Activated T-helper 17 cell treated with anti-CD3 and anti-CD28 coated beads, Interleukin-2, amount 50 U/mL, for 72 hours (primary cell): ENCODE measurements around the gene CEP112. TPM values are rescaled to one million over a fixed set of nuclear protein-coding genes. Genes with fewer than 3 reads are reported as not detected.
A peak's percentile ranks its signal among the peaks of the same experiment; 100 is the strongest.

Source experiments
- ATAC-seq: fragments of 150-1000 bp; cut with Tn5 transposase; replicated peaks from 2 replicates; pipeline ENCODE4 v1.10.0; 2021; ENCODE audit warnings: mild to moderate bottlenecking, moderate library complexity
- H3K27ac Mint-ChIP-seq: one replicate; pipeline ENCODE4 v1.8.0; 2022; ENCODE audit warnings: mixed read lengths
- H3K27me3 Mint-ChIP-seq: one replicate; pipeline ENCODE4 v1.8.0; 2022; ENCODE audit warnings: mixed read lengths
- H3K36me3 Mint-ChIP-seq: one replicate; pipeline ENCODE4 v1.8.0; 2022; ENCODE audit warnings: low read depth, mild to moderate bottlenecking, mixed read lengths
- H3K4me1 Mint-ChIP-seq: one replicate; pipeline ENCODE4 v1.8.0; 2022; ENCODE audit warnings: mixed read lengths
- H3K4me3 Mint-ChIP-seq: one replicate; pipeline ENCODE4 v1.8.0; 2022; ENCODE audit warnings: mild to moderate bottlenecking, mixed read lengths
- H3K9me3 Mint-ChIP-seq: one replicate; pipeline ENCODE4 v1.8.0; 2022; ENCODE audit warnings: mixed read lengths
- total RNA-seq, 2 donors: library from RNA; stranded (reverse); gene quantifications; one replicate each; pipeline ENCODE4 v1.2.3, GENCODE V29; 2022

Gene CEP112
- total RNA-seq, 2 donors from 2014 or later: 3.4 to 8.1 TPM

DNA sequence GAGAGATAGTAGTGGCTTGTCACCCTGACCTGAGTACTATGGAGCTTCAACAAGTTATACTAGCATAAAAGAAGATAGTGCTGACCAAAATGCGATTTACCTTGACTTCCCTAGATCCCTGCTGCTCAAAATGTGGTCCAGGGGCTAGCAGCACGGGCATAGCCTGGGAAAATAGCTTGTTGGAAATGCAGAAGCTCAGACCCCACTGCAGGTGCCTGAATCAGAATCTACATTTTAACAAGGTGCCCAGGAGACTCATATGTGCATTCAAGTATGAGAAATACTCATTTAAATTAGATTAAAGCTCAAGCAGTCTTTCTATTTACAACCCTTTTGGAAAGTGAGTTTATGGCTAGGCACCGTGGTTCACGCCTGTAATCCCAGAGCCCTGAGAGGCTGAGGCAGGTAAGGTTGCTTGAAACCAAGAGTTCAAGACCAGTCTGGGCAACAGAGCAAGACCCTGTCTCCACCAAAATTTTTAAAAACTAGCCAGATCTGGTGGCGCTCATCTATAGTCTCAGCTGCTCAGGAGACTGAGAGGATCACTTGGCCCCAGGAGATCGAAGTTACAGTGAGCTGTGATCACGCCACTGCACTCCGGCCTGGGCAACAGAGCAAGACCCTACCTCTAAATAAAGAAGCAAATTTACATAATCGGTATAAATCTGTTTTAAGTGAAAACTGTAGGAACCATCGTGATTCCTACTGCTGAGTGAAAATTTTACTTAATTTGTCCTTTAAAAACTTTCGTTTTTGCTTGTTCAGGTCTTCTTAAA lies 30.0 kb upstream of the CEP112 start:
- no peaks in the 10 kb centered on the region for H3K4me1 Mint-ChIP-seq
- no peak for ATAC-seq
- H3K36me3 Mint-ChIP-seq: no peaks in the 10 kb centered on the region
- H3K27me3 Mint-ChIP-seq: no peaks in the 10 kb centered on the region
- H3K4me3 Mint-ChIP-seq: no peak overlapping the region
- no peak overlapping the region for H3K27ac Mint-ChIP-seq
- H3K9me3 Mint-ChIP-seq: no peaks in the 10 kb centered on the region

DNA sequence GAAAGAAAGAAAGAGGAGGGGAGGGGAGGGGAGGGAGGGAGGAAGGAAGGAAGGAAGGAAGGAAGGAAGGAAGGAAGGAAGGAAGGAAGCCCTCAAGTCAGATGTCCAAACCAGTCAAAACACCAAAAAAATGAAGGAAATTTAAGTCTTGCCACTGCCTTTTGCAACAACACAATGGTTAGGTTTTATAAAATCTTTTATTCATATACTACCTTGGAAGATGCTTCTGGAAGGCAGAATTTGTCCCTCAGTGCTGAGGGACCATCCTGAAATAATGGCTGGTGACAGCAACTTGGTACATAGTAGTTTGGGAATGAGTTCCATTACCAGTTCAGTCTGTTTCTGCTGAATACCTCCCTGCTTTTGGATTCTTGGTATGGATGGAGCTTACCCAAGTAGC lies 29.4 kb upstream of the CEP112 start:
- H3K9me3 Mint-ChIP-seq: no peaks in the 10 kb centered on the region

DNA sequence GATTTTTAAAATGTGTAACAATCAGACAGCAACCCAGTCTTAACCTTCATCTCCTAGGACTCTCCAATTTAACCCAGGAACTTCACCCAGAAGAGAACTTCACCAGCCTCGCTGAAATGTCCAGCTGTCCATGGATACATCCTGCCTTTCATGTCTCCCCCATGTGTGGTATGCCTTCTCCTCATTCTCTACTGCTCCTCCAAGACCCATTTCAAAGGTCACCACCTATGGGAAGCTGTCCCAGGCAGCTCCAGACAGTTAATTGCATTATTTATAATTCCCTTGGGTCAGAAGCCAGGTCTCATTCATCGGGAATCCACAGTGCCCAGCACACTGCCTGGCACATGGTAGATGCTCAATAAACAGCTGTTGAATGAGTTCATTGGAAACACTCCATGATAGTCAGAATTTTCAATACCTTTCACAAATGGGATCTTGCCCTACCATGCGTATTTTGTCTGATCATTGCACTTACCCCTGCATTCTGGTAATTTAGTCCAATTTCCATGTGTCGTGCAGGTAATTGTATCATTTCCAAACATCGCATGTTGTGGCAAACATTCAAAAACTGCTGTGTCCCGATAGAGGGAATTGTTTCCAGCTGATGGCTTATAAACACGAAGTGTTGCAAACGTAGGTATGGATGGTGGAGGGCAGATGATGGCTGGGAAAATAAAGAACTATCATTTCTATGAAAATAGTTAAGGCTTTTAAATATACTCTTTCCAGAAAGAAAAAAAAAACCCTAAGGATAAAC lies 28.3 kb upstream of the CEP112 start:
- Mint-ChIP-seq H3K27me3 (no peaks in the 10 kb centered on the region), H3K36me3 (no peaks in the 10 kb centered on the region), H3K9me3 (no peaks in the 10 kb centered on the region), H3K27ac (no peak overlapping the region), H3K4me1 (no peaks in the 10 kb centered on the region), H3K4me3 (no peak overlapping the region)
- ATAC-seq: no peak

More for the DNA sequence above, 29.4 kb upstream of the CEP112 start:
- H3K4me3 Mint-ChIP-seq: no peak overlapping the region
- no peaks in the 10 kb centered on the region for H3K27me3 Mint-ChIP-seq
- H3K36me3 Mint-ChIP-seq: no peaks in the 10 kb centered on the region
- no peaks in the 10 kb centered on the region for H3K4me1 Mint-ChIP-seq
- ATAC-seq: no peak
- no peak overlapping the region for H3K27ac Mint-ChIP-seq

DNA sequence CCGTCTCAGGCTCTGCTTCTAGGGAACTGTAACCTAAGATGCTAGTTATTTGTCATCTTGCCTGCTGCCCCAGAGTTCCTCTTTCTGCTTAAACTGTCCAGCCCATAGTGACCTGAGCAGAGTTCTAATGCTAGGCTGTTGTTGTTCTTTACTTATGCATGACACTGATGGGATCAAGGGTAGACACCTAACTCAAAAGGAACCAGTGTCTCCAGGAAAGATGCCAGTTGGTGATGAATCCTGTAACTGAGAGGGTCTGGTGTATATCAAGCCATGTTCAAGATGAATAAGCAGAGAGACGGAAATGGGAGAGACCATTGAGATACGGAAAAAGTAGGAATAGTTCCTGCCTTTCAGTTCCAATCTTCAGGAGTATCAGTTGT lies 23.6 kb upstream of the CEP112 start:
- ATAC-seq: no peak
- Mint-ChIP-seq H3K4me3 (no peak overlapping the region), H3K27me3 (peaks cover 5% of the 10 kb centered on the region), H3K9me3 (no peaks in the 10 kb centered on the region), H3K36me3 (no peaks in the 10 kb centered on the region), H3K4me1 (no peaks in the 10 kb centered on the region), H3K27ac (no peak overlapping the region)

DNA sequence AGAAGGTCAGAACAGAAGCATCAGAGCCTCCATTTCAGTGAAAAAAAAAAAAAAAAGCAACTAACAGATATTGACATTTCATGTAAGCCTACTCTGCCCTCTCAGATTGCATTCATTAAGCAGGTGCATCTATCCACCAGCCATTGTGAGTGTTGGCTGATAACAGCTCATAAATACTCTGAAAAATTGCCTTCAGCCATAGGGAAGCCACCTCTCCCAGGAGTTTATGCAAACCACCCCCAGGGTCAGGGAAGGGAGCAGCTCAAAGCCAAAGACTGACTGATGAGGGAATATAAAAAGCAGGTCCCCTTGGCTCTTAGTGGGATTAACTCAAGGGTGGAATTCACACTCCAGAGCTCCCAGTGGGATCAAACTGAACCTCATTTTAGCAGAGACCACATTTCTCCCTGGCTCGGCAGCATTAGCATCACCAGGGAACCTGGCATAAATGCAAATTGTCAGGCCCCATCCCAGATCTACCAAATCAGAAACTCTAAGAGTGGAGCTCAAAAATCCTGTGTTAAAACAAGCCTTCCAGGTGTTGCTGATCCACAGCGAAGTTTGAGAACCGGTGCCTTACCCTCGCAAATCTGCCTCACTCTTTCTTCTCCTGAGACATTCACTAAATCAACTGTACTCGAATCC lies 23.1 kb upstream of the CEP112 start:
- no peaks in the 10 kb centered on the region for H3K4me1 Mint-ChIP-seq
- no peak for ATAC-seq
- H3K4me3 Mint-ChIP-seq: no peak overlapping the region
- peaks cover 5% of the 10 kb centered on the region for H3K27me3 Mint-ChIP-seq
- H3K27ac Mint-ChIP-seq: no peak overlapping the region
- H3K36me3 Mint-ChIP-seq: no peaks in the 10 kb centered on the region
- no peaks in the 10 kb centered on the region for H3K9me3 Mint-ChIP-seq

DNA sequence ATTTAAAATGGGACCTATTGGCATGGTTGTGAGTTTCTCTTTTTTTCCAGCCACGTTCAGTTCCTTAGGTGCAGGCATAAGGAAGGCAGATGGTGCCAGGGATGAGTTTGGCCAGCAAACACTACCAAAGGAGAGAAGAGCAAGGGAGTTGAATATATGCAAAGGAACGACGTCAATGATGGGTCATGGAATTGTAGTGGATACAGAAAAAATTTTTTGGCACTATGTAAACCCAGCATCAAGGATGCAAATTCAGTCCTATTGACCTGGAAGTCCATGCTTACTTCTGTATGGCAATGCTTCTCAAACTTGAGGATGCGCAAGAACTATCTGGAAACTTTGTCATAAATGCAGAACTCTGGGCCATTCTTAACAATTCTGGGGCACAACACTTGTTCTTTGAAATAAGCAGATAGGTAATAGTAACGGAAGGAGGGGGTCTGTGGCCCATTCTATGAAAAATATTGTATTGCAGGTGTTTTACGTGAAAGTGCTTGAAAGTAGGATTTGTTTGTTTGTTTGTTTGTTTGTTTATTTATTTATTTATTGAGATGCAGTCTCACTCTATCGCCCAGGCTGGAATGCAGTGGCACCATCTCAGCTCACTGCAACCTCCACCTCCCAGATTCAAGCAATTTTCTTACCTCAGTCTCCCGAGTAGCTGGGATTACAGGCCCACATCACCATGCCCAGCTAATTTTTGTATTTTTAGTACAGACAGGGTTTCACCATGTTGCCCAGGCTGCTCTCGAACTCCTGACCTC lies 19.3 kb upstream of the CEP112 start:
- H3K27ac Mint-ChIP-seq: no peak overlapping the region
- H3K4me1 Mint-ChIP-seq: no peaks in the 10 kb centered on the region
- no peaks in the 10 kb centered on the region for H3K9me3 Mint-ChIP-seq
- H3K4me3 Mint-ChIP-seq: no peak overlapping the region
- H3K36me3 Mint-ChIP-seq: no peaks in the 10 kb centered on the region
- no peak for ATAC-seq
- peaks cover 5% of the 10 kb centered on the region for H3K27me3 Mint-ChIP-seq

DNA sequence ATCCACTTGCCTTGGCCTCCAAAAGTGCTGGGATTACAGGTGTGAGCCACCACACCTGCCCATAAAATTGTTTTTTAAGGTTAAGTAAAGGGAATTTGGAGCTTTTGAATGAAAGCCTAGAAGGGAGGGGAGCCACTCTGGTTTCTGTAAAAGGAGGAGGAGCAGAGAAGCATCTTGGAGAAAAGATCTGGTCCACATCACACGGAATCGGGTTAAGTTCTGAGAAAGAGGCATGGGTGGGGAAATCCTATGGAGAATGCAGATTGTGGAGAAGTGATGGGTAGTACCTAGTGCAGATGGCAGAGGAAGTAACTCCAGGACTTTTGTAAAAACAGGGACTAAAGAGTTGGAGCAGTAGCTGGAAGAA lies 18.3 kb upstream of the CEP112 start:
- Mint-ChIP-seq H3K36me3 (no peaks in the 10 kb centered on the region), H3K9me3 (no peaks in the 10 kb centered on the region), H3K4me1 (no peaks in the 10 kb centered on the region), H3K27me3 (peaks cover 5% of the 10 kb centered on the region), H3K4me3 (no peak overlapping the region), H3K27ac (no peak overlapping the region)
- ATAC-seq: no peak

DNA sequence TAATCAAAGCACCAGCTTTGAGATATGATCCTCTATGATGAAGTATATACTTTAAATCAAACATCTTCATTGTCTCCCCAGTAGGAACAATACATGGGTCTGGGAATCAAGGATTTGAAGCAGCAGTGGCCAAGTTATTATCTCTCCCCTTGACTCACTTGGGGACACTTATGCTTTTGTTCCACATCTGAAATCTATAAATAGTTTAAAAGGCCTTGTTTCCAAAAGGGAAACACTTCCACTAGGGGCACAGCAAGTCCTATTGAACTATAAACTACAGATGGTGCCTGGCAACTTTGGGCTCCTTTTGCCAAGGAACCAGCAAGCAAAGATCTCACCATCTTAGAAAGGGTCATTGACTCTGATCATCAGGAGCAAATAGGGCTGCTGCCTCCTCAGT lies 16.0 kb upstream of the CEP112 start:
- H3K27ac Mint-ChIP-seq: no peak overlapping the region
- H3K4me3 Mint-ChIP-seq: no peak overlapping the region
- ATAC-seq: no peak
- H3K4me1 Mint-ChIP-seq: no peaks in the 10 kb centered on the region
- no peaks in the 10 kb centered on the region for H3K36me3 Mint-ChIP-seq
- H3K27me3 Mint-ChIP-seq: peaks cover under 1% of the 10 kb centered on the region
- no peaks in the 10 kb centered on the region for H3K9me3 Mint-ChIP-seq

DNA sequence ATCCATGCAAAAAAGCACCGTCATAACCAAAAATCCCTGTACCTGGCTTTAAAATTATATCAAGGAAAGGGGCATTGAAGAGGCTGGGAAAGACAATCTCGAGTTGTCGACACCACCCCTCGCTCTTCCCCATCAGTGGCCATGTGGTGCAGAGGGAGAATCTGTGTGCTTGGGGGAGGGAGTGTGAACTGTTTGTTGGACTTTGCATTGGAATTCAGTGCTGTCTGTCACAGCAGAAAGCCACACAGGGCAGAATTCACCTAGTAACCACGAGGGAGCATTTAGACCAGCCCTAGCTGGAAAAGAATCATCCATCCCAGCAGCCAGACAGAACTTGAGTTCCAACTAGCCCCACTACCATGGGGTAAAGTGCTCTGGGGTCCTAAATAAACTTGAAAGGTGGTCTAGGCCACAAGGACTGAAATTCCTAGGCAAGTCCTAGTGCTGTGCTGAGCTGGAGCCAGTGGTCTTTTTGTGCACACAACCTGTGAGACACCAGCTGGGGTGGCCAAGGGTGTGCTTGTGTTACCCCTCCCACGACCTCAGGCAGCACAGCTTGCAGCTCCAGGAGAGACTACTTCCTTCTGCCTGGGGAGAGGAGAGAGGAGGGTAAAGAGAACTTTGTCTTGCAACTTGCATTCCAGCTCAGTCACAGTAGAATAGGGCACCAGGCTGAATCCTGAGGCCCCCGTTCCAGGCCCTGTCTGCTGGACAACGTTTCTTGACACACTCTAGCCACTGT lies 11.5 kb upstream of the CEP112 start:
- peaks cover 9% of the 10 kb centered on the region for H3K4me1 Mint-ChIP-seq
- H3K36me3 Mint-ChIP-seq: no peaks in the 10 kb centered on the region
- no peak overlapping the region for H3K4me3 Mint-ChIP-seq
- H3K27ac Mint-ChIP-seq: no peak overlapping the region
- no peak for ATAC-seq
- no peaks in the 10 kb centered on the region for H3K9me3 Mint-ChIP-seq
- H3K27me3 Mint-ChIP-seq: no peaks in the 10 kb centered on the region

DNA sequence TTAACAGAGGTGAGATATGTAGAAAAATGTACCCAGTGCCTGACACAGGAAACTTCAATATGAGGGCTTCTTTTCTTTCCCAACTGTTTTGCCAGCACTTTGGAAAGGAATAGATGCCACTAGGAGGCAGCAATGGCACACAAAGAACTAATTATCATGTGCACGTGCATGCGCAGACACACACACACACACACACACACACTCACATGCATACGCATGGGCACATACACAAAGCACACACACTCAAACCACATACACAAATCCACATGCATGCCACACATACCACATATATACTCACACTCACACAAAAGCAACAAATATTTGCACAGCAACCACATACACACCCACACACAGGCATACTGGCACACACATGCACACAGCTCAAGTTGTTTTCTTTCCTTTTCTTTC lies 8.8 kb upstream of the CEP112 start:
- no peaks in the 10 kb centered on the region for H3K9me3 Mint-ChIP-seq
- peak; percentile 52 for ATAC-seq
- no peaks in the 10 kb centered on the region for H3K36me3 Mint-ChIP-seq
- H3K4me3 Mint-ChIP-seq: peak overlapping the region; percentile 0
- no peaks in the 10 kb centered on the region for H3K27me3 Mint-ChIP-seq
- peaks cover 9% of the 10 kb centered on the region for H3K4me1 Mint-ChIP-seq
- peak overlapping the region; percentile 1 for H3K27ac Mint-ChIP-seq

DNA sequence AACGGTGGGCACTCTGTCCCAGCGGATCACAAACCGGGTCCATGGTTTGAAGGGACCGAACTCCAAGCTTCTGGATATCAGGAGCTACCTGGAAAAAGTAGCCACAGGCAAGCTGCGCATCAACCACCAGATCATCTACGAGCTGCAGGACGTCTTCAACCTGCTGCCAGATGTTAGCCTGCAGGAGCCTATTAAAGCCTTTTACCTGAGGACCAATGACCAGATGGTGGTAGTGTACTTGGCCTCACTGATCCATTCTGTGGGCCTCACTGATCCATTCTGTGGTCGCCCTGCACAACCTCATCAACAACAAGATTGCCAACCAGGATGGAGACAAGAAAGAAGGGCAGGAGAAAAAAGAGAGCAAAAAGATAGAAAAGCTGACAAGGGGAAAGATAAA lies 6.3 kb upstream of the CEP112 start:
- Mint-ChIP-seq H3K4me3 (no peak overlapping the region), H3K4me1 (peaks cover 9% of the 10 kb centered on the region)
- ATAC-seq: no peak

DNA sequence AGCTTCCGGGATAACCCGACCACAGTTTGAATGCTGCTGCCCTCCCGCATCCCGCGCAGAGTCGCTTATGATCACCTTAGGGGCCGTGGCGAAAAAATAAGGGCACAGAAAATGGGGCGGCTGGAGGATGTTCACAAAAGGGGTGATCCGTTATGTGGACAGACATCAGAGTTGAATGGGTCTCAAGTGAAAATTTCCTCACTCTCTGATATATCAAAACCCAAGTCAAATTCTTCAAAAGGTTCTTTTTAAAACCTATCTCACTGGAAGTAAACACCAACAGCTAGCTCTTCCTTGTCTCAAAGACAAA lies 400 bp upstream of the CEP112 start:
- Mint-ChIP-seq H3K27me3 (no peaks in the 10 kb centered on the region), H3K4me1 (peaks cover 3% of the 10 kb centered on the region), H3K36me3 (no peaks in the 10 kb centered on the region), H3K4me3 (peak overlapping the region; percentile 74), H3K9me3 (no peaks in the 10 kb centered on the region), H3K27ac (peak overlapping the region; percentile 73)
- ATAC-seq: no peak

More for the DNA sequence above, 6.3 kb upstream of the CEP112 start:
- Mint-ChIP-seq H3K36me3 (no peaks in the 10 kb centered on the region), H3K27me3 (no peaks in the 10 kb centered on the region), H3K9me3 (no peaks in the 10 kb centered on the region), H3K27ac (no peak overlapping the region)

DNA sequence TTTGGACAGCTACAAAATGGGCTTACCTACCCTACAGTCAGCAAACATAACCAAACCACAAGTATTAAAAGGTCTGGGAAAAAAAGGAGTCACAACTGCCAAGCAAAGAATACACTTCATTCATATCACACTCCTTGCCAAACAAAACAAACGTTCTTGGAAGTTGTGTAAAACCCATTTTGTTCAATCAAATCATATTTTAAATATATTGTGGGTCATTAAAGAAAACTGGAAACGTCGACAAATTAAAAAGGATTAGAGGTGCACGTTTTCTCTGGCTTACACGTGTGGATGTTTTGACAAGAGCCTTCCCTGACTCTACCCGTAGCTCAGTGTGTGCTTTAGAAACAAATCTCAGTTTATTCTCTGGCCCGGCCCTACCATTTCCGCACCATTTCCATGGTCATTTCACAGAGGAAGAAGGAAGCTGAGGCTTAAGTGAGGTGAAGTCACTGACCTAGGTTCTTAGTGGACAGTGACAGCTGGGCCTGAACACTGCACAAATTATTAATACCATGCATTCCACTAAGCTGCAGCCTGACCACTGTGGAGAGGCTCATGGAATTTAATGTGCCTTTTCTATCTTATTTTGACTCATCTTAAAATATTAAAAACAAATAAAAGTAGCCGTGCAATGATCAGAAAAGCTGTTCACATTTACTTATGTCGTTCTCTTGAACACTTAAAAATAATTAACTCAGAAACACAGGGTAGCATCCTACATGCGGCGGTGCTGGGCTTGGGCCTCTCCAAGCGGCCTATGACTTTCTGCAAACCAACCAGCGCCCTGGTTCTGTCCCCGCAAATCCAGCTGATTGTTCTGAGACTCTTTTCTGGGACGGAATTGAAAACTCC lies 968 bp downstream of the CEP112 start:
- H3K27ac Mint-ChIP-seq: peak overlapping the region; percentile 47
- H3K4me3 Mint-ChIP-seq: peak overlapping the region; percentile 74
- no peaks in the 10 kb centered on the region for H3K27me3 Mint-ChIP-seq
- peaks cover 3% of the 10 kb centered on the region for H3K4me1 Mint-ChIP-seq
- no peaks in the 10 kb centered on the region for H3K36me3 Mint-ChIP-seq
- no peaks in the 10 kb centered on the region for H3K9me3 Mint-ChIP-seq
- ATAC-seq: no peak
